GM23338 (cell line): ENCODE results near the gene ACOD1. TPM values are rescaled to one million over a fixed set of nuclear protein-coding genes. Genes with fewer than 3 reads are reported as not detected.

ENCODE experiments used
- ATAC-seq: fragments of 200-7000 bp; cut with Tn5 transposase; 3 replicates; pipeline ENCODE4 v1.9.1; 2020
- DNase-seq: peaks from one replicate; pipeline ENCODE4 v3.0.0-alpha.2; 2015; ENCODE audit warnings: low spot score
- H2AFZ ChIP-seq: fragments of 200-600 bp; sonication (generic); 2 replicates; pipeline ENCODE4 v1.8.0; 2016; ENCODE audit warnings: antibody characterized with exemption, mild to moderate bottlenecking, moderate library complexity
- H3F3A ChIP-seq: fragments of 200-600 bp; sonication (generic); replicated peaks from 2 replicates; pipeline ENCODE4 v1.8.0; 2017; ENCODE audit warnings: antibody characterized with exemption, mixed run types, low read depth
- H3K27ac ChIP-seq: fragments of 200-600 bp; sonication (generic); 2 replicates; pipeline ENCODE4 v1.6.1; 2016; ENCODE audit warnings: low read depth
- H3K27me3 ChIP-seq: fragments of 200-600 bp; sonication (generic); 2 replicates; pipeline ENCODE4 v1.8.0; 2016; ENCODE audit warnings: mild to moderate bottlenecking, mixed run types, moderate library complexity; ENCODE audit not compliant: insufficient read depth
- H3K36me3 ChIP-seq: fragments of 200-600 bp; sonication (generic); 2 replicates; pipeline ENCODE4 v1.8.0; 2016; ENCODE audit warnings: mild to moderate bottlenecking; ENCODE audit not compliant: insufficient read depth
- H3K4me1 ChIP-seq: fragments of 200-600 bp; sonication (generic); 2 replicates; pipeline ENCODE4 v1.8.0; 2016; ENCODE audit warnings: mild to moderate bottlenecking, moderate library complexity; ENCODE audit not compliant: insufficient read depth
- H3K4me2 ChIP-seq: fragments of 200-600 bp; sonication (generic); 2 replicates; pipeline ENCODE4 v1.7.1; 2017; ENCODE audit warnings: mixed run types
- H3K4me3 ChIP-seq: fragments of 200-600 bp; sonication (generic); 2 replicates; pipeline ENCODE4 v1.6.1; 2016; ENCODE audit warnings: mixed run types
- H3K79me2 ChIP-seq: fragments of 200-600 bp; sonication (generic); replicated peaks from 2 replicates; pipeline ENCODE4 v1.8.0; 2017; ENCODE audit warnings: mild to moderate bottlenecking; ENCODE audit not compliant: insufficient read depth
- H3K9me2 ChIP-seq: fragments of 200-600 bp; sonication (generic); 2 replicates; pipeline ENCODE4 v1.8.0; 2017; ENCODE audit not compliant: insufficient read depth
- H4K20me1 ChIP-seq: fragments of 200-600 bp; sonication (generic); replicated peaks from 2 replicates; pipeline ENCODE4 v1.8.0; 2017; ENCODE audit warnings: mild to moderate bottlenecking; ENCODE audit not compliant: insufficient read depth
- H3K27ac Mint-ChIP-seq: 2 replicates; pipeline ENCODE4 v1.8.0; 2020; ENCODE audit warnings: inconsistent platforms, mild to moderate bottlenecking, moderate library complexity, mixed read lengths
- H3K27me3 Mint-ChIP-seq: 3 replicates; pipeline ENCODE4 v1.8.0; 2022; ENCODE audit warnings: low read depth, mild to moderate bottlenecking, moderate library complexity, mixed read lengths, inconsistent platforms; ENCODE audit not compliant: insufficient read depth, poor library complexity
- H3K36me3 Mint-ChIP-seq: 3 replicates; pipeline ENCODE4 v1.8.0; 2021; ENCODE audit warnings: low read depth, mild to moderate bottlenecking, inconsistent platforms, moderate library complexity, mixed read lengths
- H3K4me1 Mint-ChIP-seq: 3 replicates; pipeline ENCODE4 v1.8.0; 2020; ENCODE audit warnings: mild to moderate bottlenecking, inconsistent platforms, mixed read lengths
- H3K4me3 Mint-ChIP-seq: 3 replicates; pipeline ENCODE4 v1.8.0; 2021; ENCODE audit warnings: moderate library complexity, mild to moderate bottlenecking, inconsistent platforms, mixed read lengths
- H3K9me3 Mint-ChIP-seq: 3 replicates; pipeline ENCODE4 v1.8.0; 2020; ENCODE audit warnings: moderate library complexity, mild to moderate bottlenecking, inconsistent platforms, mixed read lengths
- CREB1 ChIP-seq: fragments of 250-450 bp; sonication (Bioruptor Pico); IDR thresholded peaks from 2 replicates; pipeline ENCODE4 v1.5.0; 2020; ENCODE audit warnings: low read depth, mild to moderate bottlenecking, moderate library complexity
- CTCF ChIP-seq, 2 experiments: fragments of 200-600 bp in 1 of 2; sonication (generic) in 1 of 2; conservative IDR thresholded peaks; 2 replicates each; pipeline versions ENCODE4 v1.5.1 to v1.6.1; 2016 to 2017; ENCODE audit warnings: antibody characterized with exemption in 2 of 2, low read depth in 2 of 2, mild to moderate bottlenecking in 2 of 2, moderate library complexity in 1 of 2
- ETS1 ChIP-seq: IDR thresholded peaks from 2 replicates; pipeline ENCODE4 v1.6.1; 2016; ENCODE audit warnings: antibody characterized with exemption
- EZH2 ChIP-seq: fragments of 200-600 bp; sonication (generic); IDR thresholded peaks from one replicate; pipeline ENCODE4 v1.8.0; 2017; ENCODE audit warnings: antibody characterized with exemption, mild to moderate bottlenecking, low read depth; ENCODE audit not compliant: unreplicated experiment
- EZH2phosphoT487 ChIP-seq: fragments of 200-600 bp; sonication (generic); IDR thresholded peaks from one replicate; pipeline ENCODE4 v1.8.1; 2018; ENCODE audit warnings: antibody characterized with exemption; ENCODE audit not compliant: unreplicated experiment
- JUNB ChIP-seq: IDR thresholded peaks from one replicate; pipeline ENCODE4 v1.6.1; 2016; ENCODE audit warnings: antibody characterized with exemption; ENCODE audit not compliant: unreplicated experiment
- NANOG ChIP-seq: IDR thresholded peaks from 2 replicates; pipeline ENCODE4 v1.6.1; 2016; ENCODE audit warnings: antibody characterized with exemption, borderline replicate concordance
- POLR2AphosphoS5 ChIP-seq: IDR thresholded peaks from 2 replicates; pipeline ENCODE4 v1.6.1; 2016; ENCODE audit warnings: antibody characterized with exemption, low read depth
- REST ChIP-seq: IDR thresholded peaks from one replicate; pipeline ENCODE4 v1.6.1; 2018; ENCODE audit warnings: antibody characterized with exemption; ENCODE audit not compliant: unreplicated experiment
- STAT1 ChIP-seq: IDR thresholded peaks from one replicate; pipeline ENCODE4 v1.6.1; 2016; ENCODE audit warnings: antibody characterized with exemption; ENCODE audit not compliant: unreplicated experiment
- ZNF114 ChIP-seq: fragments of 250-450 bp; sonication (Bioruptor Pico); IDR thresholded peaks from 2 replicates; pipeline ENCODE4 v1.5.0; 2020; ENCODE audit warnings: mild to moderate bottlenecking, moderate library complexity
- ZNF331 ChIP-seq: fragments of 250-450 bp; sonication (Bioruptor Pico); IDR thresholded peaks from 2 replicates; pipeline ENCODE4 v1.5.0; 2020; ENCODE audit warnings: low read depth, mild to moderate bottlenecking, moderate library complexity
- ZNF462 ChIP-seq: fragments of 250-450 bp; sonication (Bioruptor Pico); IDR thresholded peaks from 2 replicates; pipeline ENCODE4 v1.5.0; 2020; ENCODE audit warnings: mild to moderate bottlenecking, moderate library complexity
- polyA plus RNA-seq: library from polyadenylated mRNA; unstranded; fragments of >200 nt; fragmentation: Nextera tagmentation; extraction: Ambion mirVana; gene quantifications from 2 replicates; pipeline ENCODE4 v1.2.1, GENCODE V29; 2016
- total RNA-seq: library from RNA; depleted of rRNA; stranded (reverse); fragments of >200 nt; shearing (Covaris generic); gene quantifications from 2 replicates; pipeline ENCODE4 v1.2.3, GENCODE V29; 2014

ACOD1 gene
- total and polyA plus RNA-seq, 2 experiments from 2014 or later: not detected

GRCh38 chr13:76955661-76956060 is 7.3 kb downstream of the ACOD1 start:
- no peaks in the 10 kb centered on the region for H3K4me1 Mint-ChIP-seq
- Histone ChIP-seq H3F3A (no peaks in the 10 kb centered on the region), H3K4me3 (no peak overlapping the region), H3K27ac (no peak overlapping the region), H3K9me2 (no peaks in the 10 kb centered on the region), H3K27me3 (no peaks in the 10 kb centered on the region), H4K20me1 (no peaks in the 10 kb centered on the region), H3K4me1 (no peaks in the 10 kb centered on the region), H2AFZ (no peak overlapping the region), H3K4me2 (no peak overlapping the region), H3K36me3 (peaks cover 9% of the 10 kb centered on the region), H3K79me2 (no peaks in the 10 kb centered on the region)
- no peaks in the 10 kb centered on the region for H3K27me3 Mint-ChIP-seq
- H3K36me3 Mint-ChIP-seq: peaks cover 22% of the 10 kb centered on the region
- H3K9me3 Mint-ChIP-seq: peaks cover 40% of the 10 kb centered on the region
- TF ChIP-seq EZH2phosphoT487 (no peak), JUNB (no peak), EZH2 (no peak), ZNF331 (CRISPR knock-in tag) (no peak), NANOG (no peak), POLR2AphosphoS5 (no peak), STAT1 (no peak), CTCF (conservative IDR thresholded peaks at IDR 0.05; ENCODE audit: low read depth in 2 of 2) (no peak), ETS1 (no peak), CREB1 (CRISPR knock-in tag) (no peak), ZNF114 (CRISPR knock-in tag) (no peak), ZNF462 (CRISPR knock-in tag) (no peak), REST (no peak)
- no peak overlapping the region for H3K4me3 Mint-ChIP-seq
- no peak for DNase-seq
- no peak overlapping the region for H3K27ac Mint-ChIP-seq
- no peak for ATAC-seq
